Measurements from ENCODE around the gene RGS2. TPM values are rescaled to one million over a fixed set of nuclear protein-coding genes. Genes with fewer than 3 reads are reported as not detected.

The RGS2 gene
- total RNA-seq, 4 donors from 2014 or later = 9.1 to 39.0 (median 17.8) TPM

DNA sequence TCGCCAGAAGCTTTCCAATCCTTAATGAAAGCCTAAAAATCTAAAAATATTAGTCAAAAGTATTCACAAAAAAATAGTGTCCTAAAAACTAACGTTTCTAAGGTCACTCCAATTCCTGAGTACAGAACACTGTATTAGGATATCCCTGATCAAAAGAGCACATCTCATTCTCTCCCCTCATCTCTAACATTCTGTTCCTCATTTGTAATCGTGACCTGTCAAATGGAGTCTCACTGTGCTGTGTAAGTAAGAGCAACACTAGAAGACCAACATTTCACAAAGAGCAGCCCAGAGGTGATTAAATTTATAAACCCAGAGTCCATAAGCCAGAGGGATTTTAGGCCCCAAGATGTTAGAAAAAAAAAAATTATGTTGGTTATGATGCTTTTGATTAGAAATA is 26.3 kb downstream of the RGS2 start:
- no peak overlapping the region for H3K27ac ChIP-seq
- intact Hi-C loops (cut with DNase I) = no loop called here
- WGBS, 2 donors = 72 to 74% methylated on average over 3 of the region's 3 CpGs
- H3K4me1 ChIP-seq = no peaks in the 10 kb centered on the region
- no peaks in the 10 kb centered on the region for H3K27me3 ChIP-seq
- H3K9me3 ChIP-seq = no peaks in the 10 kb centered on the region
- no peak for DNase-seq
- no peak for TF ChIP-seq POLR2A (IDR thresholded peaks at IDR 0.05)
- TF ChIP-seq, protein P1, sequence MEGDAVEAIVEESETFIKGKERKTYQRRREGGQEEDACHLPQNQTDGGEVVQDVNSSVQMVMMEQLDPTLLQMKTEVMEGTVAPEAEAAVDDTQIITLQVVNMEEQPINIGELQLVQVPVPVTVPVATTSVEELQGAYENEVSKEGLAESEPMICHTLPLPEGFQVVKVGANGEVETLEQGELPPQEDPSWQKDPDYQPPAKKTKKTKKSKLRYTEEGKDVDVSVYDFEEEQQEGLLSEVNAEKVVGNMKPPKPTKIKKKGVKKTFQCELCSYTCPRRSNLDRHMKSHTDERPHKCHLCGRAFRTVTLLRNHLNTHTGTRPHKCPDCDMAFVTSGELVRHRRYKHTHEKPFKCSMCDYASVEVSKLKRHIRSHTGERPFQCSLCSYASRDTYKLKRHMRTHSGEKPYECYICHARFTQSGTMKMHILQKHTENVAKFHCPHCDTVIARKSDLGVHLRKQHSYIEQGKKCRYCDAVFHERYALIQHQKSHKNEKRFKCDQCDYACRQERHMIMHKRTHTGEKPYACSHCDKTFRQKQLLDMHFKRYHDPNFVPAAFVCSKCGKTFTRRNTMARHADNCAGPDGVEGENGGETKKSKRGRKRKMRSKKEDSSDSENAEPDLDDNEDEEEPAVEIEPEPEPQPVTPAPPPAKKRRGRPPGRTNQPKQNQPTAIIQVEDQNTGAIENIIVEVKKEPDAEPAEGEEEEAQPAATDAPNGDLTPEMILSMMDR (IDR thresholded peaks at IDR 0.05) = no peak
- H3K36me3 ChIP-seq = no peaks in the 10 kb centered on the region
- no peak overlapping the region for H3K4me3 ChIP-seq (replicated peaks in 1 of 3)

DNA sequence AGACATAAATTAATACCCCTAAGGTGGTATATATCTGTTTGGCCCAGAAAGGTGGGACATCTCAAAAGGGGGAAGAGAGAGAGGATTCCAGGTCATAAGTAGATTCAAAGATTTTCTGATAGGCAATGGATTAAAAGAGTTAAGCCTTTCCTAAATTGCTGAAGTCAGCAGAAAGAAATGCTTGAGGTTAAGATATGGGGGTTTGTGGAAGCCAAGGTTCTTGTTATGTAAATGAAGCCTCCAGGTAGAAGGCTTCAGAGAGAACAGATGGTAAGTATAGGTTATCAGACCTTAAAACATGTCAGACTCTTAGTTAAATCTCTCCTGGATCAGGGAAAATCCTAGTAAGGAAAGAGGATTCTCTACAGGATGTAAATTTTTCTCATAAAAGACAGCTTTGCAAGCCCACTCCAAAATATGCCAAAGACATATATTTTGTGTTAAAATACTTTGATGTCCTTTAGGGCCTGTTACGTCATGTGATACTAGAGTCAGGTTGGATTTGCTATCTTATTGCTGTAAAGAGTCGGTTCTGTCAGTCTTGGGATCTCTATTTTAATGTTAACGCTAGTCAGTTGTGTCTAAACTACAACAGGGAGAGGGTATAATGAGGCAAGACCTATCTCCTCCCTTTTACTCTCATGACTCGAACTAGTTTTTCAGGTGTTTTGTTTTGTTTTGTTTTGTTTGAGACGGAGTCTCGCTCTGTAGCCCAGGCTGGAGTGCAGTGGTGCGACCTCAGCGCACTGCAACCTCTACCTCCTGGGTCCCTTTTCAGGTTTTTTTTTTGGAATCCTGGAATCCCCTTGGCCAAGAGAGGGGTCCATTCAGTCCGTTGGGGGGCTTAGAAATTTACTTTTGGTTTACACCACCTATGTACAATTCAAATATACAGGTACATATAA is 30.6 kb downstream of the RGS2 start:
- intact Hi-C loops (cut with DNase I) = no loop called here
- H3K36me3 ChIP-seq = no peaks in the 10 kb centered on the region
- 63 to 76% methylated on average over 9 of the region's 9 CpGs for WGBS, 2 donors
- H3K4me1 ChIP-seq = no peaks in the 10 kb centered on the region
- H3K27me3 ChIP-seq = no peaks in the 10 kb centered on the region
- no peak overlapping the region for H3K27ac ChIP-seq
- no peaks in the 10 kb centered on the region for H3K9me3 ChIP-seq
- TF ChIP-seq, protein P1 (IDR thresholded peaks at IDR 0.05) = no peak
- TF ChIP-seq POLR2A (IDR thresholded peaks at IDR 0.05) = no peak
- no peak for DNase-seq
- H3K4me3 ChIP-seq (replicated peaks in 1 of 3) = no peak overlapping the region

DNA sequence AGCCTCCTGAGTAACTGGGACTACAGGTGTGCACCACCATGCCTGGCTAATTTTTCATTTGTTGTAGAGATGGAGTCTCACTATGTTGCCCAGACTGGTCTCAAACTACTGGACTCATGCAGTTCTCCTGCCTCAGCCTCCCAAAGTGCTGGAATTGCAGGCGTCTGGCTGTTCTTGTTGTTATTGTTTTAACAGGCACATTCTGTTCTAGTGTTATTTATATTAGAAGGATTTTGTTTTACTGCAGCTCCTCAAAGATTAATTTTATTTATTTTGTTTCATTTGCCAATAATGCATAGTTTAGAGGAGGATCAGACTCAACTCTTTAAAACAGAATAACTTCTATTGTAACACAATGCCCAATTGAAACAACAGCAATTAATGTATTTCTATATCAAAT is 35.5 kb downstream of the RGS2 start:
- WGBS, 2 donors = 80 to 88% methylated on average over 1 of the region's 1 CpG

DNA sequence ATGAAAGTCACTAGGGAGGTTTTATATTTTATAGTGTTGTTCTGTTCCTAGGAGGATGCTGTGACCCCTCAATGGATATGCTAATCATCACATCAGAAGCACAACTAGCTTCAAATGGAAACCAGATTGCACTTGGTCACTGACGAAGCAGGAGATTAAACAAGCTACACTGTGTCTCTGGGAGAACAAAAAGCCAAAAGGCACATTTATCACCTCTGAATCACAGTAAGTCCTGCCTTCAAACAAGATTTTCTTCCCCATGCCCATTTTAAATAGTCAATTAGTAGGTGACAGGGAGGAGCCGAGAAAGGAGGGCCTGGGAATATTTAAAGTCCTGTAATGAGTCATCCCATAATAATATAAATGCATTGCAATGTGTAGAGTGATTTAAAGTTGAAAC is 38.1 kb downstream of the RGS2 start:
- intact Hi-C loops (cut with DNase I) = no loop called here
- no peaks in the 10 kb centered on the region for H3K9me3 ChIP-seq
- no peak overlapping the region for H3K27ac ChIP-seq

More for the DNA sequence above, 35.5 kb downstream of the RGS2 start:
- no peak for TF ChIP-seq POLR2A (IDR thresholded peaks at IDR 0.05)
- TF ChIP-seq, protein P1 (IDR thresholded peaks at IDR 0.05) = no peak
- Histone ChIP-seq H3K4me1 (no peaks in the 10 kb centered on the region), H3K36me3 (no peaks in the 10 kb centered on the region), H3K27me3 (no peaks in the 10 kb centered on the region), H3K27ac (no peak overlapping the region), H3K4me3 (replicated peaks in 1 of 3) (no peak overlapping the region), H3K9me3 (no peaks in the 10 kb centered on the region)
- intact Hi-C loops (cut with DNase I) = no loop called here
- DNase-seq = no peak

DNA sequence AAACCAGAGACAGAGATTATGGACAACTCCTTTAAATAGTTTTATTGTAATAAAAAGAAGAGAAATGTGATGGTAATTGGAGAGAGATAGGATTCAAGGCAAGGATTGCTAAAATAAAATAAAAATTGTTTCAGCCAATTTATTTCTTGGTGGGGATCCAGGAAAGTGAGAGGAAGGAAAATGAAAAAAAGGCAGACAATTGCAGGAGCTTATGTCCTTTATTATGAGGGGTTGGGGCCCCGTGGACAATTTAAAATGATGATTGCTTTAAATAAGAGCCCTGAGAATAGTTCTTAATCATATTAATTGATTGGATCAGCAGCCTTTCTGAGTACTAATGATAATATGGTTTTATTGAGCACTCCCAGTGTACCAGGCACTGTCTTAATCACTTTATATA is 40.2 kb downstream of the RGS2 start:
- no peak for DNase-seq
- intact Hi-C loops (cut with DNase I) = no loop called here
- Histone ChIP-seq H3K4me3 (replicated peaks in 1 of 3) (no peak overlapping the region), H3K36me3 (no peaks in the 10 kb centered on the region), H3K27ac (no peak overlapping the region), H3K4me1 (no peaks in the 10 kb centered on the region), H3K9me3 (no peaks in the 10 kb centered on the region), H3K27me3 (no peaks in the 10 kb centered on the region)
- no peak for TF ChIP-seq POLR2A (IDR thresholded peaks at IDR 0.05)
- TF ChIP-seq, protein P1 (IDR thresholded peaks at IDR 0.05) = no peak
- WGBS, 2 donors = 53 to 55% methylated on average over 1 of the region's 1 CpG

More for the DNA sequence above, 38.1 kb downstream of the RGS2 start:
- DNase-seq = no peak
- Histone ChIP-seq H3K27me3 (no peaks in the 10 kb centered on the region), H3K4me3 (replicated peaks in 1 of 3) (no peak overlapping the region), H3K36me3 (no peaks in the 10 kb centered on the region), H3K4me1 (no peaks in the 10 kb centered on the region)
- 90 to 94% methylated on average over 2 of the region's 2 CpGs for WGBS, 2 donors
- TF ChIP-seq POLR2A (IDR thresholded peaks at IDR 0.05) = no peak
- TF ChIP-seq, protein P1 (IDR thresholded peaks at IDR 0.05) = no peak

Measured in thyroid gland (tissue), 4 donors.